SK-N-SH treated with all-trans-retinoic acid at 6 μM for 48 hours (cell line): ENCODE measurements around the gene CRCP.

ENCODE experiments used
- ATAC-seq: fragments of 200-7000 bp; cut with Tn5 transposase; 3 replicates; pipeline ENCODE4 v1.9.1; 2020; ENCODE audit warnings: mild to moderate bottlenecking, moderate library complexity
- ARNTL ChIP-seq: fragments of 450-650 bp; formaldehyde crosslinking; IDR thresholded peaks from 2 replicates; pipeline ENCODE4 v1.5.0; 2020; ENCODE audit warnings: low read depth, mild to moderate bottlenecking, moderate library complexity, borderline replicate concordance
- BACH2 ChIP-seq: fragments of 250-450 bp; sonication (Bioruptor Pico); IDR thresholded peaks from 2 replicates; pipeline ENCODE4 v1.9.0; 2021; ENCODE audit warnings: mild to moderate bottlenecking, borderline replicate concordance
- CREB5 ChIP-seq: fragments of 250-450 bp; sonication (Bioruptor Pico); IDR thresholded peaks from 2 replicates; pipeline ENCODE4 v1.5.1; 2020; ENCODE audit warnings: low read depth, mild to moderate bottlenecking, moderate library complexity
- CSDC2 ChIP-seq: fragments of 250-450 bp; sonication (Bioruptor Pico); IDR thresholded peaks from 2 replicates; pipeline ENCODE4 v1.5.0; 2020; ENCODE audit warnings: mild to moderate bottlenecking, moderate library complexity
- CSRNP3 ChIP-seq: fragments of 250-450 bp; sonication (Bioruptor Pico); IDR thresholded peaks from 2 replicates; pipeline ENCODE4 v1.5.1; 2021; ENCODE audit warnings: mild to moderate bottlenecking, moderate library complexity
- ESRRG ChIP-seq: fragments of 250-450 bp; sonication (Bioruptor Pico); IDR thresholded peaks from 2 replicates; pipeline ENCODE4 v1.6.1; 2021; ENCODE audit warnings: mild to moderate bottlenecking
- GLIS3 ChIP-seq: fragments of 250-450 bp; sonication (Bioruptor Pico); IDR thresholded peaks from 2 replicates; pipeline ENCODE4 v1.5.0; 2020; ENCODE audit warnings: mild to moderate bottlenecking, moderate library complexity
- ISL1 ChIP-seq: fragments of 250-450 bp; sonication (Bioruptor Pico); IDR thresholded peaks from 2 replicates; pipeline ENCODE4 v2.1.2; 2022; ENCODE audit warnings: mild to moderate bottlenecking, moderate library complexity
- OSR1 ChIP-seq: fragments of 250-450 bp; sonication (Bioruptor Pico); IDR thresholded peaks from 2 replicates; pipeline ENCODE4 v1.8.0; 2022; ENCODE audit warnings: moderate library complexity, mild to moderate bottlenecking, inconsistent platforms
- PATZ1 ChIP-seq: fragments of 250-450 bp; sonication (Bioruptor Pico); IDR thresholded peaks from 2 replicates; pipeline ENCODE4 v1.8.0; 2020; ENCODE audit warnings: mild to moderate bottlenecking, moderate library complexity, borderline replicate concordance
- POU6F1 ChIP-seq: fragments of 250-450 bp; sonication (Bioruptor Pico); IDR thresholded peaks from 2 replicates; pipeline ENCODE4 v1.8.0; 2021; ENCODE audit warnings: low read depth, mild to moderate bottlenecking, moderate library complexity, borderline replicate concordance
- PPARA ChIP-seq: fragments of 250-450 bp; sonication (Bioruptor Pico); IDR thresholded peaks from 2 replicates; pipeline ENCODE4 v1.5.0; 2020; ENCODE audit warnings: mild to moderate bottlenecking, borderline replicate concordance
- RARB ChIP-seq: fragments of 250-450 bp; sonication (Bioruptor Pico); IDR thresholded peaks from 2 replicates; pipeline ENCODE4 v1.8.0; 2021; ENCODE audit warnings: mild to moderate bottlenecking, moderate library complexity
- SNAI2 ChIP-seq: fragments of 250-450 bp; sonication (Bioruptor Pico); IDR thresholded peaks from 2 replicates; pipeline ENCODE4 v1.5.0; 2020; ENCODE audit warnings: mild to moderate bottlenecking, moderate library complexity
- TCF4 ChIP-seq: fragments of 250-450 bp; sonication (Bioruptor Pico); IDR thresholded peaks from 2 replicates; pipeline ENCODE4 v1.8.0; 2021; ENCODE audit warnings: mild to moderate bottlenecking, moderate library complexity, borderline replicate concordance
- TOX ChIP-seq: fragments of 250-450 bp; sonication (Bioruptor Pico); IDR thresholded peaks from 2 replicates; pipeline ENCODE4 v1.8.0; 2021; ENCODE audit warnings: mild to moderate bottlenecking, moderate library complexity, borderline replicate concordance
- TSHZ2 ChIP-seq: fragments of 250-450 bp; sonication (Bioruptor Pico); IDR thresholded peaks from 2 replicates; pipeline ENCODE4 v1.5.0; 2020; ENCODE audit warnings: mild to moderate bottlenecking, moderate library complexity
- ZC3H10 ChIP-seq: fragments of 250-450 bp; sonication (Bioruptor Pico); IDR thresholded peaks from 2 replicates; pipeline ENCODE4 v1.5.1; 2021; ENCODE audit warnings: mild to moderate bottlenecking, moderate library complexity
- ZFP3 ChIP-seq: fragments of 250-450 bp; sonication (Bioruptor Pico); IDR thresholded peaks from 2 replicates; pipeline ENCODE4 v1.5.0; 2020; ENCODE audit warnings: mild to moderate bottlenecking, moderate library complexity
- ZFP30 ChIP-seq: fragments of 450-650 bp; formaldehyde crosslinking; IDR thresholded peaks from 2 replicates; pipeline ENCODE4 v1.5.0; 2022; ENCODE audit warnings: mild to moderate bottlenecking, moderate library complexity
- ZNF565 ChIP-seq: fragments of 450-650 bp; formaldehyde crosslinking; conservative IDR thresholded peaks from 2 replicates; pipeline ENCODE4 v1.5.0; 2020; ENCODE audit warnings: low read depth, mild to moderate bottlenecking, moderate library complexity
- ZNF70 ChIP-seq: fragments of 450-650 bp; formaldehyde crosslinking; IDR thresholded peaks from 2 replicates; pipeline ENCODE4 v1.5.0; 2020; ENCODE audit warnings: mild to moderate bottlenecking, moderate library complexity
- ZNF8 ChIP-seq: fragments of 450-650 bp; formaldehyde crosslinking; IDR thresholded peaks from 2 replicates; pipeline ENCODE4 v1.5.0; 2020; ENCODE audit warnings: mild to moderate bottlenecking, moderate library complexity

CRCP gene

GRCh38 chr7:66185680-66186187 lies 71.1 kb downstream of the CRCP start:
- no peak for ATAC-seq
- TF ChIP-seq TCF4 (no peak), ZC3H10 (CRISPR knock-in tag) (no peak), PATZ1 (no peak), ARNTL (no peak), CSDC2 (CRISPR knock-in tag) (no peak), ZNF70 (CRISPR knock-in tag) (no peak), CREB5 (CRISPR knock-in tag) (no peak), GLIS3 (CRISPR knock-in tag) (no peak)
- TF ChIP-seq, all 23 proteins: peak for 0

- no peak for TF ChIP-seq OSR1 (CRISPR knock-in tag)
- no peak for TF ChIP-seq CREB5 (CRISPR knock-in tag)
- no peak for TF ChIP-seq ARNTL
- TF ChIP-seq ZC3H10 (CRISPR knock-in tag), result no peak
- no peak for TF ChIP-seq RARB
- no peak for TF ChIP-seq ISL1 (CRISPR knock-in tag)
- no peak for TF ChIP-seq BACH2
- TF ChIP-seq, all 23 proteins: peak for 0
- no peak for ATAC-seq
These were observed 72.3 kb downstream of the CRCP start for GRCh38 chr7:66186991-66187390.

- no peak for TF ChIP-seq PPARA
- ATAC-seq, result peak; percentile 67
These were observed 73.3 kb downstream of the CRCP start for GRCh38 chr7:66187905-66188304.

- TF ChIP-seq CSDC2 (CRISPR knock-in tag) (no peak), TOX (CRISPR knock-in tag) (no peak), CSRNP3 (no peak), CREB5 (CRISPR knock-in tag) (no peak), BACH2 (no peak), TSHZ2 (CRISPR knock-in tag) (no peak), TCF4 (no peak), GLIS3 (CRISPR knock-in tag) (no peak), ARNTL (no peak), ESRRG (CRISPR knock-in tag) (no peak), ZNF565 (CRISPR knock-in tag) (no peak), ISL1 (CRISPR knock-in tag) (no peak), ZFP30 (no peak), PPARA (no peak), SNAI2 (CRISPR knock-in tag) (no peak), OSR1 (CRISPR knock-in tag) (no peak), ZFP3 (CRISPR knock-in tag) (no peak), ZNF8 (CRISPR knock-in tag) (no peak), ZNF70 (CRISPR knock-in tag) (no peak), POU6F1 (CRISPR knock-in tag) (no peak)
- TF ChIP-seq, all 23 proteins: peak for 0
- no peak for ATAC-seq
These were observed 74.0 kb downstream of the CRCP start for GRCh38 chr7:66188645-66189044.
